Transverse colon (tissue), 4 donors: ENCODE data around the gene RFX2. TPM values are rescaled to one million over a fixed set of nuclear protein-coding genes. Genes with fewer than 3 reads are reported as not detected.

Experiments used
- DNase-seq: peaks from one replicate; pipeline ENCODE4 v3.0.0-alpha.2; 2019
- H3K27ac ChIP-seq, 4 donors: fragments of 200-600 bp; sonication (generic); 2 replicates each; pipeline ENCODE4 v1.5.1; 2016 to 2018; ENCODE audit warnings: inconsistent platforms in 4 of 4
- H3K27me3 ChIP-seq: fragments of 200-600 bp; sonication (generic); 2 replicates; pipeline ENCODE4 v1.5.1; 2017; ENCODE audit warnings: inconsistent platforms
- H3K36me3 ChIP-seq, 4 donors: fragments of 200-600 bp; sonication (generic); 2 replicates each; pipeline ENCODE4 v1.5.1; 2017 to 2019; ENCODE audit warnings: inconsistent platforms in 4 of 4
- H3K4me1 ChIP-seq, 4 donors: fragments of 200-600 bp; sonication (generic); 2 replicates each; pipeline ENCODE4 v1.5.1; 2017 to 2020; ENCODE audit warnings: inconsistent platforms in 4 of 4
- H3K4me3 ChIP-seq, 4 donors: fragments of 200-600 bp; sonication (generic); 1 replicate in 1 of 4; 2 replicates in 3 of 4; pipeline versions ENCODE4 v1.5.1 to v1.6.1; 2017 to 2019; ENCODE audit warnings: inconsistent platforms in 4 of 4
- H3K9me3 ChIP-seq, 2 donors: fragments of 200-600 bp; sonication (generic); 2 replicates each; pipeline ENCODE4 v1.5.1; 2017 to 2019; ENCODE audit warnings: inconsistent platforms in 2 of 2
- EP300 ChIP-seq: sonication (generic); formaldehyde crosslinking; IDR thresholded peaks from one replicate; pipeline ENCODE4 v1.6.1; 2017; ENCODE audit warnings: antibody characterized with exemption, low read depth
- POLR2A ChIP-seq: fragments of 450-650 bp; IDR thresholded peaks from one replicate; pipeline ENCODE4 v1.6.1; 2016; ENCODE audit warnings: antibody characterized with exemption, mild to moderate bottlenecking, moderate library complexity
- POLR2AphosphoS5 ChIP-seq, 3 donors: sonication (generic); formaldehyde crosslinking; IDR thresholded peaks; one replicate each; pipeline ENCODE4 v1.6.1; 2016; ENCODE audit warnings: antibody characterized with exemption in 3 of 3
- WGBS, 2 donors: methylation state at CpG; one replicate each; pipeline ENCODE4 v1.1.5; 2018; ENCODE audit warnings: low coverage in 1 of 2; 5-methylcytosine and 5-hydroxymethylcytosine counted together
- in situ Hi-C, 4 donors: fragments of 200-750 bp; cut with MboI; loops; one replicate each; pipeline versions ENCODE4 v1.15.0 to v1.15.1; 2017; ENCODE audit warnings: low sequenced_read_pairs in 3 of 4, low pct_ligation_motif_present in 1 of 4, low pct_unique_long_range_greater_than_20kb in 1 of 4
- intact Hi-C: fragments of 100-400 bp; cut with DNase I; formaldehyde crosslinking; loops from one replicate; pipeline ENCODE4 v1.15.1; 2023; ENCODE audit warnings: low total_unique reads
- total RNA-seq, 4 donors: library from RNA; depleted of rRNA; stranded (reverse); fragments of >200 nt; gene quantifications; one replicate each; pipeline ENCODE4 v1.1.0, GENCODE V29; 2016
- TF ChIP-seq, protein P1 (sequence below), 5 experiments: fragments of 200-600 bp in 3 of 5; fragments of 450-650 bp in 2 of 5; sonication (generic) in 3 of 5; IDR thresholded peaks; 1 replicate in 2 of 5; 2 replicates in 3 of 5; pipeline ENCODE4 v1.5.1; 2016 to 2017; ENCODE audit warnings: antibody characterized with exemption in 5 of 5, inconsistent platforms in 3 of 5, mild to moderate bottlenecking in 2 of 5, moderate library complexity in 1 of 5

The RFX2 gene
- total RNA-seq, 4 donors from 2014 or later = 6.1 to 57.5 (median 11.8) TPM

DNA sequence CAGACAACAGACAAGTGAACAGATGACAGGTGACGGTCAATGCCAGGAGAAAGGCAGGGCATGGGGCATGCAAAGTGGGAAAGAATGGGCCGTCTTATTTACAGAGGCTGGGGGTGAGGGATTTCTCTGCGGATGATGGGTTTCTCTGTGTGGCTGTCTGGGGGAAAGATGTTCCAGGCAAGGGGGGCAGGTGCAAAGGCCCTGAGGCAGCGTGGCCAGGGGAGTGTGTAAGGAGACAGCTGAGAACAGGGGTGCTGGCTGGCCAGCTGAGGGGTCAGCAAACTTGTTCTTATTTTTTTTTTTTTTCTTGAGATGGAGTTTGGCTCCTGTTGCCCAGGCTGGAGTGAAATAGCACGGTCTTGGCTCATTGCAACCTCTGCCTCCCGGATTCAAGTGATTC, 110.6 kb downstream of the RFX2 start:
- Histone ChIP-seq H3K36me3 (peaks cover 0 to 4% (median 0%) of the 10 kb centered on the region in 4 donors), H3K27me3 (no peaks in the 10 kb centered on the region), H3K4me1 (no peaks in the 10 kb centered on the region), H3K9me3 (no peaks in the 10 kb centered on the region), H3K27ac (no peak overlapping the region), H3K4me3 (no peak overlapping the region)
- in situ Hi-C loops (no loop called here), intact Hi-C loops (no loop called here)
- 92 to 97% methylated on average over 4 to 6 of the region's 6 CpGs for WGBS, 2 donors
- TF ChIP-seq, protein P1, sequence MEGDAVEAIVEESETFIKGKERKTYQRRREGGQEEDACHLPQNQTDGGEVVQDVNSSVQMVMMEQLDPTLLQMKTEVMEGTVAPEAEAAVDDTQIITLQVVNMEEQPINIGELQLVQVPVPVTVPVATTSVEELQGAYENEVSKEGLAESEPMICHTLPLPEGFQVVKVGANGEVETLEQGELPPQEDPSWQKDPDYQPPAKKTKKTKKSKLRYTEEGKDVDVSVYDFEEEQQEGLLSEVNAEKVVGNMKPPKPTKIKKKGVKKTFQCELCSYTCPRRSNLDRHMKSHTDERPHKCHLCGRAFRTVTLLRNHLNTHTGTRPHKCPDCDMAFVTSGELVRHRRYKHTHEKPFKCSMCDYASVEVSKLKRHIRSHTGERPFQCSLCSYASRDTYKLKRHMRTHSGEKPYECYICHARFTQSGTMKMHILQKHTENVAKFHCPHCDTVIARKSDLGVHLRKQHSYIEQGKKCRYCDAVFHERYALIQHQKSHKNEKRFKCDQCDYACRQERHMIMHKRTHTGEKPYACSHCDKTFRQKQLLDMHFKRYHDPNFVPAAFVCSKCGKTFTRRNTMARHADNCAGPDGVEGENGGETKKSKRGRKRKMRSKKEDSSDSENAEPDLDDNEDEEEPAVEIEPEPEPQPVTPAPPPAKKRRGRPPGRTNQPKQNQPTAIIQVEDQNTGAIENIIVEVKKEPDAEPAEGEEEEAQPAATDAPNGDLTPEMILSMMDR (IDR thresholded peaks at IDR 0.05) = no peak
- TF ChIP-seq EP300 (no peak), POLR2AphosphoS5 (IDR thresholded peaks at IDR 0.05) (no peak), POLR2A (no peak)
- no peak for DNase-seq

DNA sequence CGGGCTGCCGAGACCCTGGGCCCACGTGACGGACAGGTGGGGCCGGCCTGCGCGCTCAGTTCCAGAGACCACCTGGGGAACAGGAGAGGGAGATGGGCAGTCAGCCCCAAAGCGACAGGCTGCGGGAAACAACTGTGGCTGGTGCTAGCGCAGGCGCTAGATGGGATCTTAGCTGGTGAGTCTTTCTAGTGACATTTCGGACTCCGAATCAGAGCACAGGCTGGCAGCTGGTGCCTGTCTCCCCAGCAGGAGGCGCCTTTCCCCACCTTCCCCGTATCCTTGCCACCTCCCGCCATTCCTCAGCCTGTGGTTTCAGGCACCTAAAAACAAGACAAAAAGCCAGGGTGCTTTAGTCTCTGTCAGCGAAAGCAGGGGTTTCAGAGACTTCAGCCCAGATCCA, 112.9 kb downstream of the RFX2 start:
- Histone ChIP-seq H3K27ac (no peak overlapping the region), H3K4me1 (peaks cover 0 to 7% (median 1%) of the 10 kb centered on the region in 4 donors), H3K27me3 (no peaks in the 10 kb centered on the region), H3K36me3 (peaks cover 0 to 4% (median 0%) of the 10 kb centered on the region in 4 donors), H3K9me3 (no peaks in the 10 kb centered on the region), H3K4me3 (no peak overlapping the region)
- 86% methylated on average over 17 of the region's 17 CpGs; no CpG with 5 or more reads in 1 of the 2 donors for WGBS, 2 donors
- in situ Hi-C loops (no loop called here), intact Hi-C loops (no loop called here)
- no peak for DNase-seq
- TF ChIP-seq EP300 = no peak
- TF ChIP-seq, protein P1 (IDR thresholded peaks at IDR 0.05) = no peak
- TF ChIP-seq POLR2A = no peak
- TF ChIP-seq POLR2AphosphoS5 (IDR thresholded peaks at IDR 0.05) = no peak

DNA sequence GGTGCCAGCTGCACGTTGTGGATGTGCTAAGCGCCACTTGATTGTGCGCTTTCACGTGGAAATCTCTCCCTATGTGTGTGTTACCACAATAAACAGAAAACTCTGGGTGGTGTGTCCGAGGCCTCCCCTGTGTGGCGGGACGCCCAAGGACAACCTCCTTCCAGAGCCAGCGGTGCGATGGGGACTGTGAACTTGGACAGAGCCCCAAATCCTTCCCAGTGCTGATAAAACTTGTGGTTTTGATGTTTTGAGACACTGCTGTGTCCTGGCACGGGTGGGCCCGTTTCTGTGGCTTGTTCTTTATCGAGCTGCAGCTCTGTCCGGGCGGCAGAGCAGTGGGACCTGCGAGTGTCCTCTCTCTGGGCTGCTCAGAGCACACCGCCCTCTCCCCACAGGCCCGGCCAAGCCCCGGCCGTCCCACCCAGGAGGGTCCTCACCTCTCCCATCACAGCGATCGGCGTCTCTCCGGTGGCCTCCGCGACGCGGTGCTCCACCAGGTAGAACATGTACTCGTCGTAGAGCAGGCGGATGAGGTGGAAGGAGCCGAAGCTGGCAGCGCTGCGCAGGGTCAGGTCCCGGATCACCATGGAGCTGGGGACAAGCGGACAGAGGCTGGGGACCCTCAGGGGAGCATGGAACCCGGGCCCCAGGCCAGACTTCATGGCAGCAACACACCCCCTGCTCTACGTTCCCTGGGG, 113.5 kb downstream of the RFX2 start:
- Histone ChIP-seq H3K9me3 (no peaks in the 10 kb centered on the region), H3K36me3 (no peaks in the 10 kb centered on the region), H3K27ac (no peak overlapping the region), H3K27me3 (no peaks in the 10 kb centered on the region), H3K4me3 (no peak overlapping the region), H3K4me1 (peaks cover 0 to 7% (median 1%) of the 10 kb centered on the region in 4 donors)
- intact Hi-C loops (no loop called here), in situ Hi-C loops (no loop called here)
- TF ChIP-seq POLR2A (no peak), EP300 (no peak), POLR2AphosphoS5 (IDR thresholded peaks at IDR 0.05) (no peak)
- TF ChIP-seq, protein P1 (IDR thresholded peaks at IDR 0.05) = no peak
- WGBS, 2 donors = 96% methylated on average over 36 of the region's 37 CpGs; no CpG with 5 or more reads in 1 of the 2 donors
- DNase-seq = no peak

DNA sequence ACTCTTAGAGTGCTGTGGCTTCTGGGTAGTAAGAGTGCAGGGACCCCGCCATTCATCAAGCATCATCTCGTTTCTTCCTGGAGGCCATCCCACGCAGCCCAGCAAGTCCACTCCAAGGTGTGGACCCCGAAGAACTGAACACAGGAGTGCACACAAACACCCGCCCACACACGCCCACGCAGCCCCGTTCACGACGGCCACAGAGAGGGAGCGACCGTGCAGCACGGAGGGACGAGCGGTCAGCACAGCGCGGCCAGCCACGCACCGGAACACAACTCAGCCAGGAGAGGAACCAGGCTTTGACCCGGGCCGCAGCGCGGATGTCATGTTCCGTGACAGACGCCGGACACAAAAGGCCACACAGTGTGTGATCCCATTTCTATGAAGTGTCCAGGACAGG, 114.2 kb downstream of the RFX2 start:
- in situ Hi-C loops = no loop called here
- Histone ChIP-seq H3K9me3 (no peaks in the 10 kb centered on the region), H3K27me3 (no peaks in the 10 kb centered on the region), H3K4me3 (no peak overlapping the region), H3K27ac (no peak overlapping the region), H3K36me3 (no peaks in the 10 kb centered on the region), H3K4me1 (peaks cover 0 to 7% (median 1%) of the 10 kb centered on the region in 4 donors)
- intact Hi-C loops = no loop called here
- WGBS, 2 donors = 88 to 97% methylated on average over 12 to 25 of the region's 26 CpGs
- TF ChIP-seq EP300 (no peak), POLR2AphosphoS5 (IDR thresholded peaks at IDR 0.05) (no peak), POLR2A (no peak)
- TF ChIP-seq, protein P1 (IDR thresholded peaks at IDR 0.05) = no peak
- DNase-seq = no peak
